H9 (cell line): Measurements from ENCODE around the gene C3orf85. TPM values are rescaled to one million over a fixed set of nuclear protein-coding genes. Genes with fewer than 3 reads are reported as not detected.

Experiments used
- DNase-seq: peaks from one replicate; pipeline ENCODE4 v3.0.0-alpha.2; 2017
- H2AFZ ChIP-seq: one replicate; pipeline ENCODE4 v1.6.1; 2013; ENCODE audit warnings: mild to moderate bottlenecking, low read length, control low read depth, moderate library complexity
- H2AK5ac ChIP-seq: 2 replicates; pipeline ENCODE4 v1.6.1; 2013; ENCODE audit warnings: low read length, control low read depth, mixed read lengths; ENCODE audit not compliant: insufficient read length
- H2BK120ac ChIP-seq: one replicate; pipeline ENCODE4 v1.6.1; 2013; ENCODE audit warnings: low read depth, mild to moderate bottlenecking, low read length, control low read depth, inconsistent platforms; ENCODE audit not compliant: poor library complexity, severe bottlenecking
- H2BK12ac ChIP-seq: 2 replicates; pipeline ENCODE4 v1.6.1; 2013; ENCODE audit warnings: low read length, control low read depth, mixed read lengths, low read depth; ENCODE audit not compliant: insufficient read length
- H2BK15ac ChIP-seq: 2 replicates; pipeline ENCODE4 v1.6.1; 2013; ENCODE audit warnings: low read depth, low read length, control low read depth
- H2BK20ac ChIP-seq: one replicate; pipeline ENCODE4 v1.6.1; 2013; ENCODE audit warnings: low read depth, mild to moderate bottlenecking, low read length, control low read depth, inconsistent platforms; ENCODE audit not compliant: poor library complexity, severe bottlenecking
- H2BK5ac ChIP-seq: 2 replicates; pipeline ENCODE4 v1.6.1; 2013; ENCODE audit warnings: low read length, control low read depth, mixed read lengths; ENCODE audit not compliant: insufficient read length
- H3K14ac ChIP-seq: 2 replicates; pipeline ENCODE4 v1.6.1; 2013; ENCODE audit warnings: low read length, control low read depth; ENCODE audit not compliant: insufficient read depth
- H3K18ac ChIP-seq: 2 replicates; pipeline ENCODE4 v1.6.1; 2013; ENCODE audit warnings: low read depth, mild to moderate bottlenecking, mixed read lengths, low read length, control low read depth; ENCODE audit not compliant: insufficient read length
- H3K23ac ChIP-seq: 2 replicates; pipeline ENCODE4 v1.6.1; 2013; ENCODE audit warnings: low read length, control low read depth, mixed read lengths, low read depth; ENCODE audit not compliant: insufficient read length
- H3K23me2 ChIP-seq: 2 replicates; pipeline ENCODE4 v1.6.1; 2013; ENCODE audit warnings: low read depth, mild to moderate bottlenecking, mixed read lengths, low read length, control low read depth; ENCODE audit not compliant: insufficient read length, poor library complexity, severe bottlenecking
- H3K27ac ChIP-seq: 2 replicates; pipeline ENCODE4 v1.5.1; 2013; ENCODE audit warnings: low read length, control low read depth, mixed read lengths, low read depth; ENCODE audit not compliant: insufficient read length
- H3K27me3 ChIP-seq: 2 replicates; pipeline ENCODE4 v1.6.1; 2013; ENCODE audit warnings: low read length, control low read depth, inconsistent platforms; ENCODE audit not compliant: insufficient read depth
- H3K4ac ChIP-seq: 2 replicates; pipeline ENCODE4 v1.6.1; 2013; ENCODE audit warnings: low read depth, mild to moderate bottlenecking, control low read depth, inconsistent platforms, low read length, moderate library complexity
- H3K4me1 ChIP-seq: 2 replicates; pipeline ENCODE4 v1.6.1; 2013; ENCODE audit warnings: low read length, control low read depth, inconsistent platforms; ENCODE audit not compliant: insufficient read depth
- H3K4me2 ChIP-seq: 2 replicates; pipeline ENCODE4 v1.6.1; 2013; ENCODE audit warnings: low read length, control low read depth, mixed read lengths; ENCODE audit not compliant: insufficient read length, insufficient read depth
- H3K56ac ChIP-seq: 2 replicates; pipeline ENCODE4 v1.6.1; 2013; ENCODE audit warnings: low read depth, mild to moderate bottlenecking, mixed read lengths, low read length, control low read depth; ENCODE audit not compliant: insufficient read length
- H3K79me1 ChIP-seq: 2 replicates; pipeline ENCODE4 v1.6.1; 2013; ENCODE audit warnings: low read depth, mild to moderate bottlenecking, moderate library complexity, low read length, control low read depth, inconsistent platforms; ENCODE audit not compliant: insufficient read depth, poor library complexity, severe bottlenecking
- H3K79me2 ChIP-seq: 2 replicates; pipeline ENCODE4 v1.6.1; 2013; ENCODE audit warnings: low read length, control low read depth, inconsistent platforms; ENCODE audit not compliant: insufficient read depth
- H3K9ac ChIP-seq: 2 replicates; pipeline ENCODE4 v1.6.1; 2013; ENCODE audit warnings: low read length, control low read depth, mixed read lengths; ENCODE audit not compliant: insufficient read length; ENCODE audit errors: extremely low read depth
- H3K9me3 ChIP-seq: one replicate; pipeline ENCODE4 v1.6.1; 2013; ENCODE audit warnings: low read depth, low read length, inconsistent platforms; ENCODE audit not compliant: control insufficient read depth
- H3T11ph ChIP-seq: one replicate; pipeline ENCODE4 v1.6.1; 2013; ENCODE audit warnings: mild to moderate bottlenecking, low read length, control low read depth, inconsistent platforms
- H4K20me1 ChIP-seq: one replicate; pipeline ENCODE4 v1.6.1; 2013; ENCODE audit not compliant: control insufficient read depth, insufficient read length, insufficient read depth
- H4K5ac ChIP-seq: 2 replicates; pipeline ENCODE4 v1.6.1; 2013; ENCODE audit warnings: low read depth, mild to moderate bottlenecking, mixed read lengths, low read length, control low read depth; ENCODE audit not compliant: insufficient read length
- H4K8ac ChIP-seq: replicated peaks from 2 replicates; pipeline ENCODE4 v1.6.1; 2013; ENCODE audit warnings: low read length, control low read depth, mixed read lengths, low read depth; ENCODE audit not compliant: insufficient read length
- H4K91ac ChIP-seq: 2 replicates; pipeline ENCODE4 v1.6.1; 2013; ENCODE audit warnings: low read depth, mild to moderate bottlenecking, moderate library complexity, mixed read lengths, low read length, control low read depth; ENCODE audit not compliant: insufficient read length
- H3K27ac Mint-ChIP-seq, 3 experiments: 2 replicates in 2 of 3; 3 replicates in 1 of 3; pipeline ENCODE4 v1.8.0; 2020 to 2021; ENCODE audit warnings: mixed read lengths in 3 of 3, mild to moderate bottlenecking in 1 of 3, moderate library complexity in 1 of 3
- H3K27me3 Mint-ChIP-seq: 2 replicates; pipeline ENCODE4 v1.8.0; 2021; ENCODE audit warnings: low read depth, mild to moderate bottlenecking, moderate library complexity, mixed read lengths
- H3K36me3 Mint-ChIP-seq, 3 experiments: 2 replicates in 2 of 3; 3 replicates in 1 of 3; pipeline ENCODE4 v1.8.0; 2020 to 2021; ENCODE audit warnings: low read depth in 3 of 3, mixed read lengths in 3 of 3; ENCODE audit not compliant: insufficient read depth in 1 of 3
- H3K4me1 Mint-ChIP-seq, 2 experiments: 2 replicates each; pipeline ENCODE4 v1.8.0; 2020; ENCODE audit warnings: mixed read lengths in 2 of 2
- H3K4me3 Mint-ChIP-seq, 2 experiments: 2 replicates in 1 of 2; 3 replicates in 1 of 2; pipeline ENCODE4 v1.8.0; 2020 to 2021; ENCODE audit warnings: mild to moderate bottlenecking in 2 of 2, mixed read lengths in 2 of 2, moderate library complexity in 1 of 2
- H3K9me3 Mint-ChIP-seq, 2 experiments: 2 replicates in 1 of 2; 3 replicates in 1 of 2; pipeline ENCODE4 v1.8.0; 2020; ENCODE audit warnings: mild to moderate bottlenecking in 2 of 2, mixed read lengths in 2 of 2, moderate library complexity in 1 of 2
- CTCF ChIP-seq: fragments of 200-600 bp; sonication (generic); conservative IDR thresholded peaks from 3 replicates; pipeline ENCODE4 v1.8.0; 2021; ENCODE audit warnings: antibody characterized with exemption, mild to moderate bottlenecking
- total RNA-seq: library from RNA; stranded (reverse); gene quantifications from 2 replicates; pipeline ENCODE4 v1.2.1, GENCODE V29; 2021

C3orf85 gene
- total RNA-seq, 1 experiment from 2014 or later: not detected

GRCh38 chr3:109125902-109126301 is 10.6 kb upstream of the C3orf85 start:
- Histone ChIP-seq H3K4me1 (no peaks in the 10 kb centered on the region), H3K79me2 (no peaks in the 10 kb centered on the region), H3K18ac (no peak overlapping the region), H2BK20ac (no peak overlapping the region), H3K14ac (no peak overlapping the region), H2BK12ac (no peak overlapping the region), H3K27ac (no peak overlapping the region), H3K9me3 (no peaks in the 10 kb centered on the region), H4K91ac (no peak overlapping the region), H4K5ac (no peak overlapping the region), H2BK5ac (no peak overlapping the region), H3K4me2 (no peak overlapping the region), H3T11ph (no peak overlapping the region), H3K23me2 (no peaks in the 10 kb centered on the region), H3K27me3 (no peaks in the 10 kb centered on the region), H2BK120ac (no peak overlapping the region), H2BK15ac (no peak overlapping the region), H3K9ac (no peak overlapping the region), H3K56ac (no peak overlapping the region), H2AFZ (no peak overlapping the region), H3K23ac (no peak overlapping the region), H2AK5ac (no peak overlapping the region), H3K4ac (no peak overlapping the region), H3K79me1 (no peaks in the 10 kb centered on the region), H4K8ac (no peak overlapping the region), H4K20me1 (no peaks in the 10 kb centered on the region)
- no peak for TF ChIP-seq CTCF
- no peak for DNase-seq
- H3K27ac Mint-ChIP-seq: no peak overlapping the region
- peaks cover 17 to 18% of the 10 kb centered on the region in 2 experiments; a peak in 4 of 5 replicates for H3K9me3 Mint-ChIP-seq
- no peaks in the 10 kb centered on the region; a peak in 1 of 4 replicates for H3K4me1 Mint-ChIP-seq
- no peak overlapping the region for H3K4me3 Mint-ChIP-seq
- peaks cover 1% of the 10 kb centered on the region; the same call in 1 of the 2 replicates for H3K27me3 Mint-ChIP-seq
- H3K36me3 Mint-ChIP-seq: peaks cover 4 to 13% (median 8%) of the 10 kb centered on the region in 3 experiments; a peak in 5 of 7 replicates
